ENCODE results near the gene CYBA. TPM values are rescaled to one million over a fixed set of nuclear protein-coding genes. Genes with fewer than 3 reads are reported as not detected.
A peak's percentile ranks its signal among the peaks of the same experiment; 100 is the strongest.

Gene CYBA
- total RNA-seq, 2 donors from 2014 or later, result 242 to 290 TPM

DNA sequence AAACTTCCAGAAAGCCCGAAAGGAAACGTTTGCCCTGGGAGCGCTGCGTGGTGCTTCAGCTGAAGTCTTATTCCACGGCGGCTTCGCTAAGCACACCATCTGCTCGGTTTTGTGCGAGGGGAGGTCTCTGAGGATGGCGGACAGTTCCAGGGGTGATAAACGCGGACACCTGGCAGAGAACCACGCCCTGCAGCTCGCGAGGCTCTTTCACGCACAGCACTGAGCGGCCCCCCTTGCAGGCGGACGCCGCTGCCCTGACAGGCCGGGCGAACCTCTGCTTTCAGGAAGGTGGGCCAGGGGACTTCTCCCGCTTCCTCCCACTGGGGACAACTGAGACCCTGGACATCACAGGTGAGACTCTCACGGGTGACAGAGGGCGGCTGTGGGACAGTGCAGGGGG lies 8.3 kb upstream of the CYBA start:
- Mint-ChIP-seq H3K4me3 (no peak overlapping the region), H3K4me1 (peaks cover 11% of the 10 kb centered on the region), H3K27ac (no peak overlapping the region), H3K9me3 (no peaks in the 10 kb centered on the region), H3K36me3 (ENCODE audit: low read depth) (peaks cover 18% of the 10 kb centered on the region), H3K27me3 (no peaks in the 10 kb centered on the region)
- no peak for ATAC-seq (replicated peaks)

- Mint-ChIP-seq H3K9me3 (no peaks in the 10 kb centered on the region), H3K27me3 (no peaks in the 10 kb centered on the region), H3K27ac (no peak overlapping the region), H3K4me1 (peaks cover 11% of the 10 kb centered on the region), H3K36me3 (ENCODE audit: low read depth) (peaks cover 18% of the 10 kb centered on the region), H3K4me3 (no peak overlapping the region)
- ATAC-seq (replicated peaks), result no peak
Observed at GRCh38 chr16:88658714-88659113, 7.9 kb upstream of the CYBA start.

GRCh38 chr16:88657371-88657770 lies 6.5 kb upstream of the CYBA start:
- Mint-ChIP-seq H3K4me1 (peaks cover 11% of the 10 kb centered on the region), H3K36me3 (ENCODE audit: low read depth) (peaks cover 18% of the 10 kb centered on the region), H3K4me3 (no peak overlapping the region), H3K9me3 (no peaks in the 10 kb centered on the region), H3K27me3 (no peaks in the 10 kb centered on the region), H3K27ac (no peak overlapping the region)
- ATAC-seq (replicated peaks), result no peak

GRCh38 chr16:88656291-88656980 lies 5.6 kb upstream of the CYBA start:
- peaks cover 18% of the 10 kb centered on the region for H3K36me3 Mint-ChIP-seq (ENCODE audit: low read depth)
- H3K27ac Mint-ChIP-seq, result no peak overlapping the region
- no peaks in the 10 kb centered on the region for H3K9me3 Mint-ChIP-seq
- peaks cover 4% of the 10 kb centered on the region for H3K4me1 Mint-ChIP-seq
- no peak for ATAC-seq (replicated peaks)
- no peaks in the 10 kb centered on the region for H3K27me3 Mint-ChIP-seq
- no peak overlapping the region for H3K4me3 Mint-ChIP-seq

- Mint-ChIP-seq H3K27ac (no peak overlapping the region), H3K27me3 (no peaks in the 10 kb centered on the region), H3K4me3 (no peak overlapping the region), H3K9me3 (no peaks in the 10 kb centered on the region), H3K4me1 (no peaks in the 10 kb centered on the region), H3K36me3 (ENCODE audit: low read depth) (peaks cover 24% of the 10 kb centered on the region)
- no peak for ATAC-seq (replicated peaks)
Observed at GRCh38 chr16:88655733-88656281, 5.0 kb upstream of the CYBA start.

DNA sequence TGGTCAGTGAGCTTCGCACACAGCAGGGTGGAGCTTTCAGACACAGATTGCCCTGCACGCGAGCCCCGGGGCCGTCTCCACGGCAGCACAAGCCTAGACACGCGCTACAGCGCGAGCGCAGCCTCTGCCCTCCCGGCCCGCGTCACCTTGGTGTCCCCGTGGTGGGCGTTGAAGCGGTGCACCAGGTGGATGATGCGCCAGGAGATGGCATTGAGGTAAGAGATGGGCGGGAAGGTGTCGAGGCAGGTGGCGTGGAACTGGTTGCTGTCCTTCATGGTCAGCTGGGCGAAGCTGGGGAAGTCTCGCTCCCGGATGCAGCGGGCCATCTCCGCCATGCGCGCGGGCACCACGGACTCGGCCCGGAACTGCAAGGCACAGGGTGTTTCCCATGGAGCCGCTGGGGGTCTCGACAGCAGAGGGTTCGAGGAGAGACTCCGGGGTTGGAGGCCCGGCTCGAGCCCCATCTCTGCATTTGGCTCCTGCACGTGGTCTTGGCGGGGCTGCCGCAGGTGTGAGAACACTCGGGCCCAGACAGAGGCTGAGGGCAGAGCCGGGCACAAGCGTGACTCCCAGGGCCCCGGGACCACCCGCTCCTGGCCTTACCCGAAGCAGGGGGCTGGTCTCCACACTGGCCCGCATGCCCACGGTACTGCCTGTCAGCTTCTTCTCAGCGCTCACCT lies 4.3 kb upstream of the CYBA start:
- Mint-ChIP-seq H3K36me3 (ENCODE audit: low read depth) (peaks cover 24% of the 10 kb centered on the region), H3K27ac (no peak overlapping the region), H3K4me3 (no peak overlapping the region), H3K4me1 (no peaks in the 10 kb centered on the region), H3K9me3 (no peaks in the 10 kb centered on the region), H3K27me3 (no peaks in the 10 kb centered on the region)
- ATAC-seq (replicated peaks), result no peak

DNA sequence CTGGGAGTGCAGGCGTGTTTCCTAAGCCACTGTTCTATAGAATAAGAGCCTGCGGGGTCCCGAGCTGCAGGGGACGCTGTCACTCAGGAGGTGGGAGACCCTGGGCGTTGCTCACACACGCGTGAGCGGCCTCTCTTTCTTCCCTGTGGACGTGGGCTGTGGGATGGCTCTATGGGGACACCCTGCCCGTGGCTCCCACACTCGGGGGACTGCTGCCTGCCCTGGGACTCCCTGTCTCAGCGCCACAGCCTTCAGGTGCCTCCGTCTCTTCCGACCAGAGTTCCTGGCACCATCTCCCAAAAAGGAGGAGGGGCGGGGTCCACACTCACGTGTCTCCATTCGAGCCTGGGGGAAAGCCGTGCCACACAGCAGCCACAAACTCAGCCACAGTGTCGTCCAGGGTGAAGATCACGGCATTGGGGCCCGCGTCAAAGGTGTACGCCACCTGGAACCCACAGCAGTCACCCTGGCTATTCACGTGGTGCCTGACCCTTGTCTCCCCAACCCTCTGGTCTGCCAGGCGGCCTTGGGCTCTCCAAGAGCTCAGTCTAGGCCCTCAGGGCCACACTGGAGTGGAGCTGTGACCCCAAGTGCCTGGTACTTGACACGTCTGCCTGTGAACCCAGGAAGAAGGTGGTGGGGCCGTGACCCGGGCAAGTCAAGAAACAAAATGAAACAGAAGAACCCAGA lies 3.7 kb upstream of the CYBA start:
- no peak overlapping the region for H3K27ac Mint-ChIP-seq
- ATAC-seq (replicated peaks), result no peak

GRCh38 chr16:88653596-88654362 lies 2.9 kb upstream of the CYBA start:
- H3K27me3 Mint-ChIP-seq, result no peaks in the 10 kb centered on the region
- H3K4me3 Mint-ChIP-seq, result no peak overlapping the region
- H3K4me1 Mint-ChIP-seq, result peaks cover 5% of the 10 kb centered on the region
- ATAC-seq (replicated peaks), result no peak
- peak overlapping the region; percentile 28 for H3K27ac Mint-ChIP-seq
- no peaks in the 10 kb centered on the region for H3K9me3 Mint-ChIP-seq
- peaks cover 31% of the 10 kb centered on the region for H3K36me3 Mint-ChIP-seq (ENCODE audit: low read depth)

More for the DNA sequence above, 3.7 kb upstream of the CYBA start:
- H3K9me3 Mint-ChIP-seq, result no peaks in the 10 kb centered on the region
- peaks cover 23% of the 10 kb centered on the region for H3K36me3 Mint-ChIP-seq (ENCODE audit: low read depth)
- no peaks in the 10 kb centered on the region for H3K27me3 Mint-ChIP-seq
- no peaks in the 10 kb centered on the region for H3K4me1 Mint-ChIP-seq
- H3K4me3 Mint-ChIP-seq, result no peak overlapping the region

GRCh38 chr16:88653101-88653500 lies 2.2 kb upstream of the CYBA start:
- peaks cover 5% of the 10 kb centered on the region for H3K4me1 Mint-ChIP-seq
- ATAC-seq (replicated peaks), result no peak
- H3K4me3 Mint-ChIP-seq, result no peak overlapping the region
- H3K36me3 Mint-ChIP-seq (ENCODE audit: low read depth), result peaks cover 32% of the 10 kb centered on the region
- no peaks in the 10 kb centered on the region for H3K27me3 Mint-ChIP-seq
- H3K27ac Mint-ChIP-seq, result peak overlapping the region; percentile 28
- H3K9me3 Mint-ChIP-seq, result no peaks in the 10 kb centered on the region

GRCh38 chr16:88652762-88653063 lies 1.9 kb upstream of the CYBA start:
- peaks cover 5% of the 10 kb centered on the region for H3K4me1 Mint-ChIP-seq
- H3K9me3 Mint-ChIP-seq, result no peaks in the 10 kb centered on the region
- H3K36me3 Mint-ChIP-seq (ENCODE audit: low read depth), result peaks cover 32% of the 10 kb centered on the region
- H3K27ac Mint-ChIP-seq, result no peak overlapping the region
- ATAC-seq (replicated peaks), result no peak
- H3K4me3 Mint-ChIP-seq, result no peak overlapping the region
- H3K27me3 Mint-ChIP-seq, result no peaks in the 10 kb centered on the region

DNA sequence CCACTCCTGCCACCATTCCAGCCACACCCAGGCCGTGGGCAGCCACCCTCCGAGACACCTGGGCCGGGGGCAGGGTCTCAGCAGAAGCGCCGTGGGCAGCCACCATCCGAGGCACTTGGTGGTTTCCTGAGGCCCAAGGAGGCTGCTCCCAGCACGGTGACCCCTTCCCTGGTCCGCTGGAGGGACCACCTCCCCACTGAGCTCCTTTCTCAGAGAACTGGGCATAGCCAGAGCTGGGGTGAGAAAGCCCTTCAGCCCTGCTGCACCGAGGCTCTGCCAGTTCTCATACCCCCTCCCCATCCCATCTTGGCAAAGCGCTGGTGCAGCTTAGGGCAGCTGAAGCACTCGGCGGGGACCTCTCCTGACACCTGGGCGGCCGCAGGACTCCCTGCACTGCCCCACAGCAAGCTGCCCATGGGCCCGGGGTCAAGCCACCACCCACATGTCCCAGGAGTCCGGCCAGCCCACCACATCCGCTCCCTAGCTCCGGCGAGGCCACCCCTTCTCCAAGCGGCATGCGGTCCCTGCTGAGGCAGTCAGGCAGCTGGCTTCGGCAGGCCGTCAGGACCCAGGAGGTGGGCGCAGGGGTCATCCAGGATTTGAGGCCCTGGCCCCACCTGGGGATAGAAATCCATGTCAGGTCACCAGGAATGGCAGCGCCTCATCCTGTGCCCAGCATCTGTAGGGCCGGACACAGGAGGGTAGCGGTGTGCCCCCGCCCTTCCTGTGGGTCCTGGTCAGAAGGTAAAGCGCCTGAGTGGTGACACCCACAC lies 1.3 kb upstream of the CYBA start:
- no peaks in the 10 kb centered on the region for H3K9me3 Mint-ChIP-seq
- no peak overlapping the region for H3K27ac Mint-ChIP-seq
- peaks cover 32% of the 10 kb centered on the region for H3K36me3 Mint-ChIP-seq (ENCODE audit: low read depth)
- H3K4me3 Mint-ChIP-seq, result peak overlapping the region; percentile 85
- peaks cover 5% of the 10 kb centered on the region for H3K4me1 Mint-ChIP-seq
- no peak for ATAC-seq (replicated peaks)
- no peaks in the 10 kb centered on the region for H3K27me3 Mint-ChIP-seq

- Mint-ChIP-seq H3K9me3 (no peaks in the 10 kb centered on the region), H3K27me3 (no peaks in the 10 kb centered on the region), H3K4me1 (peaks cover 5% of the 10 kb centered on the region), H3K4me3 (peak overlapping the region; percentile 85), H3K27ac (peak overlapping the region; percentile 84), H3K36me3 (ENCODE audit: low read depth) (peaks cover 27% of the 10 kb centered on the region)
- peak; percentile 93 for ATAC-seq (replicated peaks)
Observed at GRCh38 chr16:88651276-88651988, 579 bp upstream of the CYBA start.

Measured in activated T-helper 17 cell treated with anti-CD3 and anti-CD28 coated beads, Interleukin-2, amount 50 U/mL, for 72 hours (primary cell).